ENCODE results near the gene CLDN1. TPM values are rescaled to one million over a fixed set of nuclear protein-coding genes. Genes with fewer than 3 reads are reported as not detected.
A peak's percentile ranks its signal among the peaks of the same experiment; 100 is the strongest.

The CLDN1 gene
- total and polyA plus RNA-seq, 10 of the 15 experiments (the other 5 are each of a cell fraction or from before 2014, with no cell fraction given): 3.4 to 22.8 (median 8.5) TPM

DNA sequence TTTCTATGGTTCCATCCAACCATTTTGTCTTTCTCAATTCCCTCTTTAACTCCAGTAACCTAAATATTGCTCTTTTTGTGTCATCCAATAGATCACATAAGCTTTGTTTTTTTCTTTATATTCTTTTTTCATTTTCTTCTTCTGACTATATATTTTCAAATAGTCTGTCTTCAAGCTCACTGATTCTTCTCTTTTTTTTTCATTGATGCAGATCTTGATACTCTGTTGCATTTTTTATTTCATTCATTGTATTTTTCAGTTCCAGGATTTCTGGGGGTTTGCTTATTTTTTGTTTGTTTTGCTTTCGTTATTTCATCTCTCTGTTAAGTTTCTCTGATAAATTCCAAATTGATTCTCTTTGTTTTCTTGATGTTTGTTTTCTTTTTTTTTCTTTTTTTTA lies 36.2 kb downstream of the CLDN1 start (continued):
- no peak for TF ChIP-seq BHLHE40 (IDR thresholded peaks at IDR 0.05; ENCODE audit: borderline replicate concordance in 1 of 2, low read depth in 2 of 2, low read length in 1 of 2)
- TF ChIP-seq ZNF384 (IDR thresholded peaks at IDR 0.05; ENCODE audit: borderline replicate concordance, low read depth, low read length): peak; percentile 72; the same call in 1 of the 2 replicates
- TF ChIP-seq ZSCAN29 (IDR thresholded peaks at IDR 0.05): no peak
- TF ChIP-seq MTA2 (IDR thresholded peaks at IDR 0.05; ENCODE audit: low read depth): no peak
- TF ChIP-seq, protein P1, sequence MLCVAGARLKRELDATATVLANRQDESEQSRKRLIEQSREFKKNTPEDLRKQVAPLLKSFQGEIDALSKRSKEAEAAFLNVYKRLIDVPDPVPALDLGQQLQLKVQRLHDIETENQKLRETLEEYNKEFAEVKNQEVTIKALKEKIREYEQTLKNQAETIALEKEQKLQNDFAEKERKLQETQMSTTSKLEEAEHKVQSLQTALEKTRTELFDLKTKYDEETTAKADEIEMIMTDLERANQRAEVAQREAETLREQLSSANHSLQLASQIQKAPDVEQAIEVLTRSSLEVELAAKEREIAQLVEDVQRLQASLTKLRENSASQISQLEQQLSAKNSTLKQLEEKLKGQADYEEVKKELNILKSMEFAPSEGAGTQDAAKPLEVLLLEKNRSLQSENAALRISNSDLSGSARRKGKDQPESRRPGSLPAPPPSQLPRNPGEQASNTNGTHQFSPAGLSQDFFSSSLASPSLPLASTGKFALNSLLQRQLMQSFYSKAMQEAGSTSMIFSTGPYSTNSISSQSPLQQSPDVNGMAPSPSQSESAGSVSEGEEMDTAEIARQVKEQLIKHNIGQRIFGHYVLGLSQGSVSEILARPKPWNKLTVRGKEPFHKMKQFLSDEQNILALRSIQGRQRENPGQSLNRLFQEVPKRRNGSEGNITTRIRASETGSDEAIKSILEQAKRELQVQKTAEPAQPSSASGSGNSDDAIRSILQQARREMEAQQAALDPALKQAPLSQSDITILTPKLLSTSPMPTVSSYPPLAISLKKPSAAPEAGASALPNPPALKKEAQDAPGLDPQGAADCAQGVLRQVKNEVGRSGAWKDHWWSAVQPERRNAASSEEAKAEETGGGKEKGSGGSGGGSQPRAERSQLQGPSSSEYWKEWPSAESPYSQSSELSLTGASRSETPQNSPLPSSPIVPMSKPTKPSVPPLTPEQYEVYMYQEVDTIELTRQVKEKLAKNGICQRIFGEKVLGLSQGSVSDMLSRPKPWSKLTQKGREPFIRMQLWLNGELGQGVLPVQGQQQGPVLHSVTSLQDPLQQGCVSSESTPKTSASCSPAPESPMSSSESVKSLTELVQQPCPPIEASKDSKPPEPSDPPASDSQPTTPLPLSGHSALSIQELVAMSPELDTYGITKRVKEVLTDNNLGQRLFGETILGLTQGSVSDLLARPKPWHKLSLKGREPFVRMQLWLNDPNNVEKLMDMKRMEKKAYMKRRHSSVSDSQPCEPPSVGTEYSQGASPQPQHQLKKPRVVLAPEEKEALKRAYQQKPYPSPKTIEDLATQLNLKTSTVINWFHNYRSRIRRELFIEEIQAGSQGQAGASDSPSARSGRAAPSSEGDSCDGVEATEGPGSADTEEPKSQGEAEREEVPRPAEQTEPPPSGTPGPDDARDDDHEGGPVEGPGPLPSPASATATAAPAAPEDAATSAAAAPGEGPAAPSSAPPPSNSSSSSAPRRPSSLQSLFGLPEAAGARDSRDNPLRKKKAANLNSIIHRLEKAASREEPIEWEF (IDR thresholded peaks at IDR 0.05; ENCODE audit: insufficient replicate concordance, low read depth, low read length): no peak
- TF ChIP-seq RFX5 (IDR thresholded peaks at IDR 0.05; ENCODE audit: low read depth, low read length): no peak

DNA sequence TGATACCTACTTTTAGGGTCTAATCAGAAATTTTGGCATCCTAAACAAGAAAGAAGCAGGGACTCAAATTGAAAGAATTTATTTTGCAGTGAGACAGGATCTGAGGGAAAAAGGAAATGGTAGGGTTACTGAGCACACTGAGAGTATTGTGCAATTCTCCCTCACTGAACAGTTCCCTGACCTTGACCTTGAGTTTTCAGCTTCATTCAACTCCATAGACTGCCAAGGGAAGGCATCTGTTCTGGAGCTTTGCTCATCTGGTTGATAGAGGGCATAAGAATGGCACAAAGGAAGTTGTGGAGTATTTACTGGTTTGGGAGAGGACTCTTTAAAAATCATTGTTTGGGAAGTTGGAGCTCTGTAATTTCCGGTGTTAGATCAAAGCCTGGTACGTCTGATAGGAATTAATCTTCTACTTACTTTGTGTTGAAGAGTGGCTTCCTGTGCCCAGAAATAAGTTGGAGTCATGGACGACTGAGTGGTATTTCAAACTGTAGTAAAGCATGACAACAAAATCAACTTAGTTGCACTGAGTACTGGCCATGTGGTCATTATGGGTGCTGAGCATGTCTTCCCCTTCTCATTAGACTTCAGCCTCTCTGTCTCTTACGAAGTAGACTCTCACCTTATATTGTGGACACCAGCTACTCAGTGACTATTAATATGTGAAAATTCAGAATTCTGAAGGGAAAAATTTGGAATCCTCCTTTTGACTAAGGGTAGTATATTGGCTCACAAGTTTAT lies 40.8 kb downstream of the CLDN1 start:
- Histone ChIP-seq H3K27ac (ENCODE audit: control insufficient read depth, insufficient read depth) (no peak overlapping the region), H3K27me3 (replicated peaks in 1 of 2; ENCODE audit: control insufficient read depth in 2 of 2, insufficient read depth in 2 of 2, low read length in 1 of 2) (no peaks in the 10 kb centered on the region), H3K9ac (ENCODE audit: control insufficient read depth, insufficient read depth, low read length) (no peak overlapping the region), H3K36me3 (ENCODE audit: control insufficient read depth in 2 of 2, insufficient read depth in 2 of 2, low read length in 1 of 2) (no peaks in the 10 kb centered on the region), H2AFZ (ENCODE audit: control insufficient read depth, low read depth, low read length) (no peak overlapping the region), H4K20me1 (ENCODE audit: control insufficient read depth, insufficient read depth) (no peaks in the 10 kb centered on the region), H3K4me2 (ENCODE audit: control insufficient read depth, insufficient read depth) (no peak overlapping the region), H3K4me1 (ENCODE audit: control insufficient read depth, insufficient read depth, low read length) (no peaks in the 10 kb centered on the region), H3K4me3 (no peak overlapping the region), H3K9me3 (replicated peaks; ENCODE audit: control insufficient read depth, insufficient read depth, low read length) (peaks cover 2% of the 10 kb centered on the region; the same call in 1 of the 3 replicates), H3K79me2 (ENCODE audit: control insufficient read depth, insufficient read depth, low read length) (no peaks in the 10 kb centered on the region)
- SMC1A ChIA-PET (ENCODE audit: uncharacterized antibody, unreplicated experiment): no interaction called here
- ATAC-seq (no peak), FAIRE-seq (no peak), DNase-seq (ENCODE audit: low read depth, low spot score) (no peak)
- in situ Hi-C loops (cut with MboI): no loop called here
- RAD21 ChIA-PET (ENCODE audit: unreplicated experiment): no interaction called here
- TF ChIP-seq PML (IDR thresholded peaks at IDR 0.05; ENCODE audit: low read length) (no peak), FOXK2 (IDR thresholded peaks at IDR 0.05) (no peak), SREBF1 (IDR thresholded peaks at IDR 0.05; ENCODE audit: low read length) (no peak), DPF2 (IDR thresholded peaks at IDR 0.05) (no peak), ESRRA (IDR thresholded peaks at IDR 0.05; ENCODE audit: low read length) (no peak), HCFC1 (IDR thresholded peaks at IDR 0.05; ENCODE audit: low read length) (no peak), EGR1 (IDR thresholded peaks at IDR 0.05; ENCODE audit: borderline replicate concordance in 1 of 2, low read depth in 2 of 2, low read length in 2 of 2) (no peak)
- WGBS (ENCODE audit: insufficient coverage, insufficient replicate concordance, low lambda C conversion rate, missing lambda C conversion rate): 34% methylated on average over 4 of the region's 4 CpGs
- CTCF ChIA-PET: interaction anchor here (0.5 kb wide), 1 partner anchor 33 kb away, joined by 5 read pairs; no protein-coding TSS in a partner anchor
- BruUV-seq (replicated peaks): no TSS peak
- intact Hi-C loops (cut with micrococcal nuclease; ENCODE audit: unreplicated experiment): no loop called here
- POLR2A ChIA-PET: no interaction called here

Measured in GM12878 (cell line).